Cardiac muscle cell (in vitro differentiated cells and primary cell): ENCODE measurements around the gene XRCC5. TPM values are rescaled to one million over a fixed set of nuclear protein-coding genes. Genes with fewer than 3 reads are reported as not detected.

Experiments
- DNase-seq, 2 donors: peaks; one replicate each; pipeline versions ENCODE4 v3.0.0 to v3.0.0-alpha.2; 2010 to 2017; ENCODE audit warnings: low read depth in 1 of 2, low spot score in 1 of 2
- H3K27ac ChIP-seq: fragments of 200-600 bp; sonication (generic); 2 replicates; pipeline ENCODE4 v1.5.1; 2016
- H3K27me3 ChIP-seq: fragments of 200-600 bp; sonication (generic); 2 replicates; pipeline ENCODE4 v1.6.0; 2016; ENCODE audit warnings: control low read depth
- H3K36me3 ChIP-seq: fragments of 200-600 bp; sonication (generic); 2 replicates; pipeline ENCODE4 v1.5.1; 2016; ENCODE audit warnings: control low read depth
- H3K4me1 ChIP-seq: fragments of 200-600 bp; sonication (generic); 2 replicates; pipeline ENCODE4 v1.8.1; 2017; ENCODE audit warnings: low read depth, mild to moderate bottlenecking, mixed run types
- H3K4me3 ChIP-seq: fragments of 200-600 bp; sonication (generic); 2 replicates; pipeline ENCODE4 v1.5.1; 2016; ENCODE audit warnings: mild to moderate bottlenecking
- H3K9me3 ChIP-seq: fragments of 200-600 bp; sonication (generic); 2 replicates; pipeline ENCODE4 v1.5.1; 2017; ENCODE audit warnings: low read depth, mild to moderate bottlenecking, control low read depth
- CTCF ChIP-seq: IDR thresholded peaks from 2 replicates; pipeline ENCODE4 v1.5.1; 2012; ENCODE audit warnings: low read depth, mild to moderate bottlenecking, low read length
- polyA plus RNA-seq: library from polyadenylated mRNA; unstranded; fragments of >200 nt; fragmentation: Nextera tagmentation; extraction: Ambion mirVana; gene quantifications from 2 replicates; pipeline ENCODE4 v1.2.1, GENCODE V29; 2016
- total RNA-seq: library from RNA; depleted of rRNA; stranded (reverse); fragments of >200 nt; gene quantifications from 2 replicates; pipeline ENCODE4 v1.2.3, GENCODE V29; 2016

Gene XRCC5
- total and polyA plus RNA-seq, 2 experiments from 2014 or later: 150 to 241 TPM

- Histone ChIP-seq H3K27me3 (no peaks in the 10 kb centered on the region), H3K9me3 (no peaks in the 10 kb centered on the region), H3K36me3 (no peaks in the 10 kb centered on the region), H3K4me3 (no peak overlapping the region), H3K27ac (no peak overlapping the region), H3K4me1 (no peaks in the 10 kb centered on the region)
- no peak for DNase-seq
- no peak for TF ChIP-seq CTCF
Observed at GRCh38 chr2:216070195-216070594, 39.0 kb upstream of the XRCC5 start.

GRCh38 chr2:216071111-216071851 is 37.9 kb upstream of the XRCC5 start:
- H3K4me1 ChIP-seq: no peaks in the 10 kb centered on the region
- H3K27me3 ChIP-seq: no peaks in the 10 kb centered on the region
- no peaks in the 10 kb centered on the region for H3K36me3 ChIP-seq
- no peak for TF ChIP-seq CTCF
- H3K4me3 ChIP-seq: no peak overlapping the region
- no peak overlapping the region for H3K27ac ChIP-seq
- H3K9me3 ChIP-seq: no peaks in the 10 kb centered on the region
- DNase-seq: peak in 1 of 2 donors; percentile 68

- no peak overlapping the region for H3K27ac ChIP-seq
- DNase-seq: no peak
- H3K4me1 ChIP-seq: no peaks in the 10 kb centered on the region
- no peak for TF ChIP-seq CTCF
- H3K27me3 ChIP-seq: no peaks in the 10 kb centered on the region
- H3K9me3 ChIP-seq: no peaks in the 10 kb centered on the region
- no peaks in the 10 kb centered on the region for H3K36me3 ChIP-seq
- no peak overlapping the region for H3K4me3 ChIP-seq
Observed at GRCh38 chr2:216072473-216072872, 36.7 kb upstream of the XRCC5 start.

- DNase-seq: no peak
- no peak overlapping the region for H3K4me3 ChIP-seq
Observed at GRCh38 chr2:216073773-216074172, 35.4 kb upstream of the XRCC5 start.

GRCh38 chr2:216074380-216074779 is 34.8 kb upstream of the XRCC5 start:
- Histone ChIP-seq H3K4me3 (no peak overlapping the region), H3K9me3 (no peaks in the 10 kb centered on the region), H3K27me3 (no peaks in the 10 kb centered on the region), H3K4me1 (no peaks in the 10 kb centered on the region), H3K36me3 (no peaks in the 10 kb centered on the region), H3K27ac (no peak overlapping the region)
- no peak for TF ChIP-seq CTCF
- no peak for DNase-seq

More at GRCh38 chr2:216073773-216074172, 35.4 kb upstream of the XRCC5 start:
- H3K36me3 ChIP-seq: no peaks in the 10 kb centered on the region
- TF ChIP-seq CTCF: no peak
- no peaks in the 10 kb centered on the region for H3K4me1 ChIP-seq
- no peaks in the 10 kb centered on the region for H3K27me3 ChIP-seq
- no peaks in the 10 kb centered on the region for H3K9me3 ChIP-seq
- no peak overlapping the region for H3K27ac ChIP-seq
